Transverse colon (tissue), 4 donors: ENCODE results near the gene GGN.

Source experiments
- CTCF ChIP-seq, 5 experiments: fragments of 200-600 bp in 3 of 5; fragments of 450-650 bp in 2 of 5; sonication (generic) in 3 of 5; IDR thresholded peaks; 1 replicate in 2 of 5; 2 replicates in 3 of 5; pipeline ENCODE4 v1.5.1; 2016 to 2017; ENCODE audit warnings: antibody characterized with exemption in 5 of 5, inconsistent platforms in 3 of 5, mild to moderate bottlenecking in 2 of 5, moderate library complexity in 1 of 5
- EP300 ChIP-seq: sonication (generic); formaldehyde crosslinking; IDR thresholded peaks from one replicate; pipeline ENCODE4 v1.6.1; 2017; ENCODE audit warnings: antibody characterized with exemption, low read depth
- POLR2A ChIP-seq: fragments of 450-650 bp; IDR thresholded peaks from one replicate; pipeline ENCODE4 v1.6.1; 2016; ENCODE audit warnings: antibody characterized with exemption, mild to moderate bottlenecking, moderate library complexity
- POLR2AphosphoS5 ChIP-seq, 3 donors: sonication (generic); formaldehyde crosslinking; IDR thresholded peaks; one replicate each; pipeline ENCODE4 v1.6.1; 2016; ENCODE audit warnings: antibody characterized with exemption in 3 of 3

GRCh38 chr19:38401148-38401547, 13.3 kb upstream of the GGN start:
- TF ChIP-seq POLR2A = no peak
- TF ChIP-seq CTCF (IDR thresholded peaks at IDR 0.05) = no peak
- no peak for TF ChIP-seq EP300
- no peak for TF ChIP-seq POLR2AphosphoS5 (IDR thresholded peaks at IDR 0.05)
